ENCODE results near the gene IBA57. TPM values are rescaled to one million over a fixed set of nuclear protein-coding genes. Genes with fewer than 3 reads are reported as not detected.
A peak's percentile ranks its signal among the peaks of the same experiment; 100 is the strongest.

IBA57 gene
- total and polyA plus RNA-seq, 8 donors, result 5.3 to 13.5 (median 7.1) TPM

GRCh38 chr1:228144193-228144992, 21.2 kb upstream of the IBA57 start:
- Histone ChIP-seq H3K27ac (peak overlapping the region in 1 of 2 donors; percentile 3), H3K4me1 (peaks cover 28 to 79% of the 10 kb centered on the region in 2 donors)

GRCh38 chr1:228144993-228145343, 20.6 kb upstream of the IBA57 start:
- H3K27me3 ChIP-seq, result no peaks in the 10 kb centered on the region
- H3K27ac ChIP-seq, result peak overlapping the region in 1 of 2 donors; percentile 3
- peaks cover 0 to 69% of the 10 kb centered on the region in 2 donors for H3K36me3 ChIP-seq
- ATAC-seq, result no peak
- H3K9me3 ChIP-seq, result no peaks in the 10 kb centered on the region
- no peak overlapping the region for H3K4me3 ChIP-seq
- TF ChIP-seq, protein P1, sequence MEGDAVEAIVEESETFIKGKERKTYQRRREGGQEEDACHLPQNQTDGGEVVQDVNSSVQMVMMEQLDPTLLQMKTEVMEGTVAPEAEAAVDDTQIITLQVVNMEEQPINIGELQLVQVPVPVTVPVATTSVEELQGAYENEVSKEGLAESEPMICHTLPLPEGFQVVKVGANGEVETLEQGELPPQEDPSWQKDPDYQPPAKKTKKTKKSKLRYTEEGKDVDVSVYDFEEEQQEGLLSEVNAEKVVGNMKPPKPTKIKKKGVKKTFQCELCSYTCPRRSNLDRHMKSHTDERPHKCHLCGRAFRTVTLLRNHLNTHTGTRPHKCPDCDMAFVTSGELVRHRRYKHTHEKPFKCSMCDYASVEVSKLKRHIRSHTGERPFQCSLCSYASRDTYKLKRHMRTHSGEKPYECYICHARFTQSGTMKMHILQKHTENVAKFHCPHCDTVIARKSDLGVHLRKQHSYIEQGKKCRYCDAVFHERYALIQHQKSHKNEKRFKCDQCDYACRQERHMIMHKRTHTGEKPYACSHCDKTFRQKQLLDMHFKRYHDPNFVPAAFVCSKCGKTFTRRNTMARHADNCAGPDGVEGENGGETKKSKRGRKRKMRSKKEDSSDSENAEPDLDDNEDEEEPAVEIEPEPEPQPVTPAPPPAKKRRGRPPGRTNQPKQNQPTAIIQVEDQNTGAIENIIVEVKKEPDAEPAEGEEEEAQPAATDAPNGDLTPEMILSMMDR (IDR thresholded peaks at IDR 0.05), result no peak
- DNase-seq, result no peak
- H3K4me1 ChIP-seq, result peaks cover 28 to 82% of the 10 kb centered on the region in 2 donors
- intact Hi-C loops (cut with DNase I), result no loop called here

More at GRCh38 chr1:228144193-228144992, 21.2 kb upstream of the IBA57 start:
- Histone ChIP-seq H3K27me3 (no peaks in the 10 kb centered on the region), H3K9me3 (no peaks in the 10 kb centered on the region), H3K4me3 (no peak overlapping the region), H3K36me3 (peaks cover 0 to 63% of the 10 kb centered on the region in 2 donors)
- peak in 1 of 4 donors; percentile 51 for DNase-seq
- intact Hi-C loops (cut with DNase I), result no loop called here
- ATAC-seq, result no peak
- TF ChIP-seq, protein P1 (IDR thresholded peaks at IDR 0.05), result no peak

- H3K36me3 ChIP-seq, result peaks cover 0 to 71% of the 10 kb centered on the region in 2 donors
These were observed 19.9 kb upstream of the IBA57 start for GRCh38 chr1:228145463-228146416.

GRCh38 chr1:228146417-228147150, 19.0 kb upstream of the IBA57 start:
- no peak for DNase-seq
- TF ChIP-seq, protein P1 (IDR thresholded peaks at IDR 0.05), result no peak
- H3K9me3 ChIP-seq, result no peaks in the 10 kb centered on the region
- no peaks in the 10 kb centered on the region for H3K27me3 ChIP-seq
- H3K4me1 ChIP-seq, result peaks cover 22 to 88% of the 10 kb centered on the region in 2 donors
- H3K36me3 ChIP-seq, result peaks cover 0 to 69% of the 10 kb centered on the region in 2 donors
- no peak overlapping the region for H3K4me3 ChIP-seq
- H3K27ac ChIP-seq, result peak overlapping the region in 1 of 2 donors; percentile 79
- no peak for ATAC-seq
- intact Hi-C loops (cut with DNase I), result no loop called here

More at GRCh38 chr1:228145463-228146416, 19.9 kb upstream of the IBA57 start:
- Histone ChIP-seq H3K4me3 (no peak overlapping the region), H3K27me3 (no peaks in the 10 kb centered on the region), H3K27ac (no peak overlapping the region), H3K9me3 (no peaks in the 10 kb centered on the region), H3K4me1 (peaks cover 28 to 88% of the 10 kb centered on the region in 2 donors)
- TF ChIP-seq, protein P1 (IDR thresholded peaks at IDR 0.05), result no peak
- no peak for ATAC-seq
- no peak for DNase-seq
- intact Hi-C loops (cut with DNase I), result no loop called here
